ENCODE results near the gene U2AF1L4.

DNA sequence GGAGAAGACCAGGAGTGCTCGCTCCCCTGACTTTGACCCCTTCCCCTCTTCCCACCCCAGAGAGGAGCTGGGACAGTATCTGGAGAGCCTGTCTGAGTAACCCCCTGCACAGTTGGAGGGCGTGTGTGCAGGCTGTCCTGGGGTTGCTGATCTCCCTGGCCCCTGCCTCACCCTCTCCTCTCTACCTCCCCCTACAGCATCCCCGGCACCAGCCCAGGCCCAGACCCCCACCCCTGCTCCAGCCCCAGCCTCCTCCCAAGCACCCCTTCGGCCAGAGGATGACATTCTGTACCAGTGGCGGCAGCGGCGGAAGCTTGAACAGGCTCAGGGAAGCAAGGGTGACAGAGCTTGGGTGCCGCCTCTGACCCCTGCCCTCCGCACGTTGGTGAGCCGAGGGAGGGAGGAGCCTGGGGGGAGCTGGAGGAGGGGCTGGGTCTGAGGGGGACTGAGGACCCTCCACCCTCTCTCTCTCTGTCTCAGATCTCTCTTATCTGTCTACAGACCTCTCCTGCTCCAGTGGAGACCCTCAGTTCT is 21.4 kb upstream of the U2AF1L4 start:
- TF ChIP-seq, protein P1, sequence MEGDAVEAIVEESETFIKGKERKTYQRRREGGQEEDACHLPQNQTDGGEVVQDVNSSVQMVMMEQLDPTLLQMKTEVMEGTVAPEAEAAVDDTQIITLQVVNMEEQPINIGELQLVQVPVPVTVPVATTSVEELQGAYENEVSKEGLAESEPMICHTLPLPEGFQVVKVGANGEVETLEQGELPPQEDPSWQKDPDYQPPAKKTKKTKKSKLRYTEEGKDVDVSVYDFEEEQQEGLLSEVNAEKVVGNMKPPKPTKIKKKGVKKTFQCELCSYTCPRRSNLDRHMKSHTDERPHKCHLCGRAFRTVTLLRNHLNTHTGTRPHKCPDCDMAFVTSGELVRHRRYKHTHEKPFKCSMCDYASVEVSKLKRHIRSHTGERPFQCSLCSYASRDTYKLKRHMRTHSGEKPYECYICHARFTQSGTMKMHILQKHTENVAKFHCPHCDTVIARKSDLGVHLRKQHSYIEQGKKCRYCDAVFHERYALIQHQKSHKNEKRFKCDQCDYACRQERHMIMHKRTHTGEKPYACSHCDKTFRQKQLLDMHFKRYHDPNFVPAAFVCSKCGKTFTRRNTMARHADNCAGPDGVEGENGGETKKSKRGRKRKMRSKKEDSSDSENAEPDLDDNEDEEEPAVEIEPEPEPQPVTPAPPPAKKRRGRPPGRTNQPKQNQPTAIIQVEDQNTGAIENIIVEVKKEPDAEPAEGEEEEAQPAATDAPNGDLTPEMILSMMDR (IDR thresholded peaks at IDR 0.05) = no peak
- TF ChIP-seq EZH2 (IDR thresholded peaks at IDR 0.05) = no peak
